H9 (cell line): Measurements from ENCODE around the gene ADAD2. TPM values are rescaled to one million over a fixed set of nuclear protein-coding genes. Genes with fewer than 3 reads are reported as not detected.

ENCODE experiments used
- DNase-seq: peaks from one replicate; pipeline ENCODE4 v3.0.0-alpha.2; 2017
- H2AFZ ChIP-seq: one replicate; pipeline ENCODE4 v1.6.1; 2013; ENCODE audit warnings: mild to moderate bottlenecking, low read length, control low read depth, moderate library complexity
- H2AK5ac ChIP-seq: 2 replicates; pipeline ENCODE4 v1.6.1; 2013; ENCODE audit warnings: low read length, control low read depth, mixed read lengths; ENCODE audit not compliant: insufficient read length
- H2BK120ac ChIP-seq: one replicate; pipeline ENCODE4 v1.6.1; 2013; ENCODE audit warnings: low read depth, mild to moderate bottlenecking, low read length, control low read depth, inconsistent platforms; ENCODE audit not compliant: poor library complexity, severe bottlenecking
- H2BK12ac ChIP-seq: 2 replicates; pipeline ENCODE4 v1.6.1; 2013; ENCODE audit warnings: low read length, control low read depth, mixed read lengths, low read depth; ENCODE audit not compliant: insufficient read length
- H2BK15ac ChIP-seq: 2 replicates; pipeline ENCODE4 v1.6.1; 2013; ENCODE audit warnings: low read depth, low read length, control low read depth
- H2BK20ac ChIP-seq: one replicate; pipeline ENCODE4 v1.6.1; 2013; ENCODE audit warnings: low read depth, mild to moderate bottlenecking, low read length, control low read depth, inconsistent platforms; ENCODE audit not compliant: poor library complexity, severe bottlenecking
- H2BK5ac ChIP-seq: 2 replicates; pipeline ENCODE4 v1.6.1; 2013; ENCODE audit warnings: low read length, control low read depth, mixed read lengths; ENCODE audit not compliant: insufficient read length
- H3K14ac ChIP-seq: 2 replicates; pipeline ENCODE4 v1.6.1; 2013; ENCODE audit warnings: low read length, control low read depth; ENCODE audit not compliant: insufficient read depth
- H3K18ac ChIP-seq: 2 replicates; pipeline ENCODE4 v1.6.1; 2013; ENCODE audit warnings: low read depth, mild to moderate bottlenecking, mixed read lengths, low read length, control low read depth; ENCODE audit not compliant: insufficient read length
- H3K23ac ChIP-seq: 2 replicates; pipeline ENCODE4 v1.6.1; 2013; ENCODE audit warnings: low read length, control low read depth, mixed read lengths, low read depth; ENCODE audit not compliant: insufficient read length
- H3K23me2 ChIP-seq: 2 replicates; pipeline ENCODE4 v1.6.1; 2013; ENCODE audit warnings: low read depth, mild to moderate bottlenecking, mixed read lengths, low read length, control low read depth; ENCODE audit not compliant: insufficient read length, poor library complexity, severe bottlenecking
- H3K27ac ChIP-seq: 2 replicates; pipeline ENCODE4 v1.5.1; 2013; ENCODE audit warnings: low read length, control low read depth, mixed read lengths, low read depth; ENCODE audit not compliant: insufficient read length
- H3K27me3 ChIP-seq: 2 replicates; pipeline ENCODE4 v1.6.1; 2013; ENCODE audit warnings: low read length, control low read depth, inconsistent platforms; ENCODE audit not compliant: insufficient read depth
- H3K4ac ChIP-seq: 2 replicates; pipeline ENCODE4 v1.6.1; 2013; ENCODE audit warnings: low read depth, mild to moderate bottlenecking, control low read depth, inconsistent platforms, low read length, moderate library complexity
- H3K4me1 ChIP-seq: 2 replicates; pipeline ENCODE4 v1.6.1; 2013; ENCODE audit warnings: low read length, control low read depth, inconsistent platforms; ENCODE audit not compliant: insufficient read depth
- H3K4me2 ChIP-seq: 2 replicates; pipeline ENCODE4 v1.6.1; 2013; ENCODE audit warnings: low read length, control low read depth, mixed read lengths; ENCODE audit not compliant: insufficient read length, insufficient read depth
- H3K56ac ChIP-seq: 2 replicates; pipeline ENCODE4 v1.6.1; 2013; ENCODE audit warnings: low read depth, mild to moderate bottlenecking, mixed read lengths, low read length, control low read depth; ENCODE audit not compliant: insufficient read length
- H3K79me1 ChIP-seq: 2 replicates; pipeline ENCODE4 v1.6.1; 2013; ENCODE audit warnings: low read depth, mild to moderate bottlenecking, moderate library complexity, low read length, control low read depth, inconsistent platforms; ENCODE audit not compliant: insufficient read depth, poor library complexity, severe bottlenecking
- H3K79me2 ChIP-seq: 2 replicates; pipeline ENCODE4 v1.6.1; 2013; ENCODE audit warnings: low read length, control low read depth, inconsistent platforms; ENCODE audit not compliant: insufficient read depth
- H3K9ac ChIP-seq: 2 replicates; pipeline ENCODE4 v1.6.1; 2013; ENCODE audit warnings: low read length, control low read depth, mixed read lengths; ENCODE audit not compliant: insufficient read length; ENCODE audit errors: extremely low read depth
- H3K9me3 ChIP-seq: one replicate; pipeline ENCODE4 v1.6.1; 2013; ENCODE audit warnings: low read depth, low read length, inconsistent platforms; ENCODE audit not compliant: control insufficient read depth
- H3T11ph ChIP-seq: one replicate; pipeline ENCODE4 v1.6.1; 2013; ENCODE audit warnings: mild to moderate bottlenecking, low read length, control low read depth, inconsistent platforms
- H4K20me1 ChIP-seq: one replicate; pipeline ENCODE4 v1.6.1; 2013; ENCODE audit not compliant: control insufficient read depth, insufficient read length, insufficient read depth
- H4K5ac ChIP-seq: 2 replicates; pipeline ENCODE4 v1.6.1; 2013; ENCODE audit warnings: low read depth, mild to moderate bottlenecking, mixed read lengths, low read length, control low read depth; ENCODE audit not compliant: insufficient read length
- H4K8ac ChIP-seq: replicated peaks from 2 replicates; pipeline ENCODE4 v1.6.1; 2013; ENCODE audit warnings: low read length, control low read depth, mixed read lengths, low read depth; ENCODE audit not compliant: insufficient read length
- H4K91ac ChIP-seq: 2 replicates; pipeline ENCODE4 v1.6.1; 2013; ENCODE audit warnings: low read depth, mild to moderate bottlenecking, moderate library complexity, mixed read lengths, low read length, control low read depth; ENCODE audit not compliant: insufficient read length
- H3K27ac Mint-ChIP-seq, 3 experiments: 2 replicates in 2 of 3; 3 replicates in 1 of 3; pipeline ENCODE4 v1.8.0; 2020 to 2021; ENCODE audit warnings: mixed read lengths in 3 of 3, mild to moderate bottlenecking in 1 of 3, moderate library complexity in 1 of 3
- H3K27me3 Mint-ChIP-seq: 2 replicates; pipeline ENCODE4 v1.8.0; 2021; ENCODE audit warnings: low read depth, mild to moderate bottlenecking, moderate library complexity, mixed read lengths
- H3K36me3 Mint-ChIP-seq, 3 experiments: 2 replicates in 2 of 3; 3 replicates in 1 of 3; pipeline ENCODE4 v1.8.0; 2020 to 2021; ENCODE audit warnings: low read depth in 3 of 3, mixed read lengths in 3 of 3; ENCODE audit not compliant: insufficient read depth in 1 of 3
- H3K4me1 Mint-ChIP-seq, 2 experiments: 2 replicates each; pipeline ENCODE4 v1.8.0; 2020; ENCODE audit warnings: mixed read lengths in 2 of 2
- H3K4me3 Mint-ChIP-seq, 2 experiments: 2 replicates in 1 of 2; 3 replicates in 1 of 2; pipeline ENCODE4 v1.8.0; 2020 to 2021; ENCODE audit warnings: mild to moderate bottlenecking in 2 of 2, mixed read lengths in 2 of 2, moderate library complexity in 1 of 2
- H3K9me3 Mint-ChIP-seq, 2 experiments: 2 replicates in 1 of 2; 3 replicates in 1 of 2; pipeline ENCODE4 v1.8.0; 2020; ENCODE audit warnings: mild to moderate bottlenecking in 2 of 2, mixed read lengths in 2 of 2, moderate library complexity in 1 of 2
- CTCF ChIP-seq: fragments of 200-600 bp; sonication (generic); conservative IDR thresholded peaks from 3 replicates; pipeline ENCODE4 v1.8.0; 2021; ENCODE audit warnings: antibody characterized with exemption, mild to moderate bottlenecking
- WGBS: extraction: QIAGEN DNeasy Blood & Tissue Kit; methylation state at CpG from one replicate; pipeline ENCODE4 v1.1.7; 2013; ENCODE audit warnings: missing lambda C conversion rate, low lambda C conversion rate, mixed read lengths; ENCODE audit not compliant: insufficient read length; ENCODE audit errors: extremely low coverage; 5-methylcytosine and 5-hydroxymethylcytosine counted together
- total RNA-seq: library from RNA; stranded (reverse); gene quantifications from 2 replicates; pipeline ENCODE4 v1.2.1, GENCODE V29; 2021

Gene ADAD2
- total RNA-seq, 1 experiment from 2014 or later = 1.0 TPM

- no peaks in the 10 kb centered on the region for H4K20me1 ChIP-seq
Observed at GRCh38 chr16:84155771-84156170, 35.2 kb upstream of the ADAD2 start.

More at GRCh38 chr16:84155771-84156170, 35.2 kb upstream of the ADAD2 start:
- H3K4ac ChIP-seq = no peak overlapping the region
- no peak overlapping the region for H3K4me2 ChIP-seq
- no peaks in the 10 kb centered on the region for H3K9me3 ChIP-seq
- no peak overlapping the region for H3K18ac ChIP-seq
- no peak overlapping the region for H3T11ph ChIP-seq
- H3K23me2 ChIP-seq = no peaks in the 10 kb centered on the region
- H2BK20ac ChIP-seq = no peak overlapping the region
- no peaks in the 10 kb centered on the region for H3K27me3 ChIP-seq
- no peak overlapping the region for H4K8ac ChIP-seq
- H3K4me3 Mint-ChIP-seq = no peak overlapping the region
- TF ChIP-seq CTCF = no peak
- no peak overlapping the region for H2AFZ ChIP-seq
- H4K91ac ChIP-seq = no peak overlapping the region
- DNase-seq = no peak
- H2BK12ac ChIP-seq = no peak overlapping the region
- no peak overlapping the region for H3K56ac ChIP-seq
- H3K23ac ChIP-seq = no peak overlapping the region
- H3K27ac Mint-ChIP-seq = peak overlapping the region in 1 of 3 experiments; percentile 9; a peak in 1 of 7 replicates
- no peaks in the 10 kb centered on the region for H3K4me1 ChIP-seq
- H2BK5ac ChIP-seq = no peak overlapping the region
- peaks cover 9% of the 10 kb centered on the region for H3K27me3 Mint-ChIP-seq
- no peaks in the 10 kb centered on the region for H3K79me2 ChIP-seq
- H3K4me1 Mint-ChIP-seq = peaks cover 0 to 12% of the 10 kb centered on the region in 2 experiments; a peak in 2 of 4 replicates
- H3K79me1 ChIP-seq = no peaks in the 10 kb centered on the region
- H3K9me3 Mint-ChIP-seq = no peaks in the 10 kb centered on the region
- no peak overlapping the region for H3K9ac ChIP-seq
- no peak overlapping the region for H3K27ac ChIP-seq
- H2AK5ac ChIP-seq = no peak overlapping the region
- no peak overlapping the region for H3K14ac ChIP-seq
- no peaks in the 10 kb centered on the region for H3K36me3 Mint-ChIP-seq
- WGBS = no CpG with 5 or more reads among the region's 6 CpGs
- no peak overlapping the region for H2BK120ac ChIP-seq
- H4K5ac ChIP-seq = no peak overlapping the region
- no peak overlapping the region for H2BK15ac ChIP-seq
